ENCODE data around the gene SUN2. TPM values are rescaled to one million over a fixed set of nuclear protein-coding genes. Genes with fewer than 3 reads are reported as not detected.

Gene SUN2
- total and polyA plus RNA-seq, 10 of the 15 experiments (the other 5 are each of a cell fraction or from before 2014, with no cell fraction given): 0.18 to 107 (median 35.9) TPM

GRCh38 chr22:38751066-38751421, 4.8 kb downstream of the SUN2 start (continued):
- TF ChIP-seq CUX1 (IDR thresholded peaks at IDR 0.05; ENCODE audit: insufficient replicate concordance, low read depth, low read length): no peak
- no peak for TF ChIP-seq NFYB (IDR thresholded peaks at IDR 0.05; ENCODE audit: insufficient read depth, low read depth, low read length)
- TF ChIP-seq PBX3 (IDR thresholded peaks at IDR 0.05; ENCODE audit: insufficient replicate concordance, low read depth, low read length): no peak
- TF ChIP-seq TCF7 (IDR thresholded peaks at IDR 0.05; ENCODE audit: borderline replicate concordance): no peak
- no peak for TF ChIP-seq NFIC (IDR thresholded peaks at IDR 0.05; ENCODE audit: low read depth, low read length)
- no peak for TF ChIP-seq IKZF1 (conservative IDR thresholded peaks at IDR 0.05)
- no peak for TF ChIP-seq SUPT20H (IDR thresholded peaks at IDR 0.05; ENCODE audit: borderline replicate concordance, control insufficient read depth, low read depth, low read length)
- TF ChIP-seq CEBPB (IDR thresholded peaks at IDR 0.05; ENCODE audit: borderline replicate concordance in 1 of 2, low read depth in 2 of 2, low read length in 2 of 2): no peak
- no peak for TF ChIP-seq NKRF (conservative IDR thresholded peaks at IDR 0.05)
- no peak for TF ChIP-seq ZNF274 (IDR thresholded peaks at IDR 0.05; ENCODE audit: insufficient read depth, insufficient read length)

Measured in GM12878 (cell line).